Measurements from ENCODE around the gene TRERF1. TPM values are rescaled to one million over a fixed set of nuclear protein-coding genes. Genes with fewer than 3 reads are reported as not detected.

TRERF1 gene
- total RNA-seq, 1 experiment from 2014 or later = 22.3 TPM

DNA sequence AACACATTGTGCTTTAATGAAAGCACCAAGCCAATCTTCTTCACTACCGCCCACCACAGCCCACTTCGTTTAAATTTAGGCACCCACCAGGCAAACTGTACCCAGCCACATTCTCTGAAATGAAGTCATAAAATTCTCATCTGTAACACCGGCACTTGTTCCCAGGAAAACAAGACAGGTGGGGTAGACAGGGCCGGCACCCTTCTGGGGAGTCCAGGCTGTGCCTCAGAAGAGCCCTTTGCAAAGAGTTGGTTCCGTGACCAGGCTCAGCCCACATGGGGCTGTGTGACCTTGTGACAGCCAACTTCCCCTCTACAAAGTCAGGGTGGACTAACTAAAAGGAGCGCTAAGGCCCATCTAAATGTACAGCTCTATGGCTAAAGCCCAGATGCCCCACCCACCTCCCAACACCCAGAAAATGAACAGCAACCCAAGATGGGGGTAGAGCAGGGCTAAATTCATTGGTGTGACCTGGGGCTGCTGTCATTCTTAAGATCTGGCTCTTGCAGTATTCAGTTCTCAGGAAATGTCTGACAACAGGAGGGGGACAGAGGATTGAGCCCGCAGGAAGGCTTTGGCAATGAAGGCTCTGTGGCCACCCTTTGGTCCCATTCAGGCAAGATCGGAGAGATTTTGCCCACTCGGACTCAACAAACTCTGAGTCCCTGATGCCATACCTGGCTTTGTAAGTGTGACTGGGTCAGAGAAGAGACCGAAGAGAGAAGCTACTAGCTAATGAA is 56.7 kb downstream of the TRERF1 start (continued):
- TF ChIP-seq TP53 (CRISPR knock-in tag; IDR thresholded peaks at IDR 0.05) = no peak

DNA sequence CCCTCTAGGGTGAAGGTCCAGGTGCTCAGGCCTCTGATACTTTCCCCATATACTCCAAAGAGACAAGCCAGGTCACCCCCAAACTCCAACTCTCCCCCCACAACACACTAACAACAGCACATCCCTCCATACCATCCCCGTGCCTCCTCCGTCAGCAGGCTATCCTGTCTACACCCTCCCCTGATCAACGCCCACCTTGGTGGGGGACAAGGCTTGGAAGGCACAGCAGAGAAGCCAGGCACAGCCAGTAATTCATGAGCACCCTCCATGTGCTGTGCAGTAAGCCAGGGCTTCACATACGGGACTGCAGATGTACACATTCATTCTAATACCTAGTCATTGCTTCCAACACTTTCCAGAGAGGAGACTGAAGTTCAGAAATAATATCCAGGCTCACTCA is 57.6 kb downstream of the TRERF1 start:
- TF ChIP-seq, protein P1, sequence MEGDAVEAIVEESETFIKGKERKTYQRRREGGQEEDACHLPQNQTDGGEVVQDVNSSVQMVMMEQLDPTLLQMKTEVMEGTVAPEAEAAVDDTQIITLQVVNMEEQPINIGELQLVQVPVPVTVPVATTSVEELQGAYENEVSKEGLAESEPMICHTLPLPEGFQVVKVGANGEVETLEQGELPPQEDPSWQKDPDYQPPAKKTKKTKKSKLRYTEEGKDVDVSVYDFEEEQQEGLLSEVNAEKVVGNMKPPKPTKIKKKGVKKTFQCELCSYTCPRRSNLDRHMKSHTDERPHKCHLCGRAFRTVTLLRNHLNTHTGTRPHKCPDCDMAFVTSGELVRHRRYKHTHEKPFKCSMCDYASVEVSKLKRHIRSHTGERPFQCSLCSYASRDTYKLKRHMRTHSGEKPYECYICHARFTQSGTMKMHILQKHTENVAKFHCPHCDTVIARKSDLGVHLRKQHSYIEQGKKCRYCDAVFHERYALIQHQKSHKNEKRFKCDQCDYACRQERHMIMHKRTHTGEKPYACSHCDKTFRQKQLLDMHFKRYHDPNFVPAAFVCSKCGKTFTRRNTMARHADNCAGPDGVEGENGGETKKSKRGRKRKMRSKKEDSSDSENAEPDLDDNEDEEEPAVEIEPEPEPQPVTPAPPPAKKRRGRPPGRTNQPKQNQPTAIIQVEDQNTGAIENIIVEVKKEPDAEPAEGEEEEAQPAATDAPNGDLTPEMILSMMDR (IDR thresholded peaks at IDR 0.05) = no peak
- TF ChIP-seq, protein P2, sequence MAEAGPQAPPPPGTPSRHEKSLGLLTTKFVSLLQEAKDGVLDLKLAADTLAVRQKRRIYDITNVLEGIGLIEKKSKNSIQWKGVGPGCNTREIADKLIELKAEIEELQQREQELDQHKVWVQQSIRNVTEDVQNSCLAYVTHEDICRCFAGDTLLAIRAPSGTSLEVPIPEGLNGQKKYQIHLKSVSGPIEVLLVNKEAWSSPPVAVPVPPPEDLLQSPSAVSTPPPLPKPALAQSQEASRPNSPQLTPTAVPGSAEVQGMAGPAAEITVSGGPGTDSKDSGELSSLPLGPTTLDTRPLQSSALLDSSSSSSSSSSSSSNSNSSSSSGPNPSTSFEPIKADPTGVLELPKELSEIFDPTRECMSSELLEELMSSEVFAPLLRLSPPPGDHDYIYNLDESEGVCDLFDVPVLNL (CRISPR knock-in tag; IDR thresholded peaks at IDR 0.05; ENCODE audit: borderline replicate concordance, low read depth) = no peak
- TF ChIP-seq OVOL2 (CRISPR knock-in tag; IDR thresholded peaks at IDR 0.05; ENCODE audit: borderline replicate concordance) (no peak), ZNF416 (CRISPR knock-in tag; IDR thresholded peaks at IDR 0.05) (no peak), KAT7 (CRISPR knock-in tag; IDR thresholded peaks at IDR 0.05; ENCODE audit: borderline replicate concordance) (no peak), SMAD3 (CRISPR knock-in tag; IDR thresholded peaks at IDR 0.05; ENCODE audit: borderline replicate concordance) (no peak)
- TF ChIP-seq, protein P3, sequence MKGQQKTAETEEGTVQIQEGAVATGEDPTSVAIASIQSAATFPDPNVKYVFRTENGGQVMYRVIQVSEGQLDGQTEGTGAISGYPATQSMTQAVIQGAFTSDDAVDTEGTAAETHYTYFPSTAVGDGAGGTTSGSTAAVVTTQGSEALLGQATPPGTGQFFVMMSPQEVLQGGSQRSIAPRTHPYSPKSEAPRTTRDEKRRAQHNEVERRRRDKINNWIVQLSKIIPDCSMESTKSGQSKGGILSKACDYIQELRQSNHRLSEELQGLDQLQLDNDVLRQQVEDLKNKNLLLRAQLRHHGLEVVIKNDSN (CRISPR knock-in tag; IDR thresholded peaks at IDR 0.05) = no peak
- TF ChIP-seq, protein P4, sequence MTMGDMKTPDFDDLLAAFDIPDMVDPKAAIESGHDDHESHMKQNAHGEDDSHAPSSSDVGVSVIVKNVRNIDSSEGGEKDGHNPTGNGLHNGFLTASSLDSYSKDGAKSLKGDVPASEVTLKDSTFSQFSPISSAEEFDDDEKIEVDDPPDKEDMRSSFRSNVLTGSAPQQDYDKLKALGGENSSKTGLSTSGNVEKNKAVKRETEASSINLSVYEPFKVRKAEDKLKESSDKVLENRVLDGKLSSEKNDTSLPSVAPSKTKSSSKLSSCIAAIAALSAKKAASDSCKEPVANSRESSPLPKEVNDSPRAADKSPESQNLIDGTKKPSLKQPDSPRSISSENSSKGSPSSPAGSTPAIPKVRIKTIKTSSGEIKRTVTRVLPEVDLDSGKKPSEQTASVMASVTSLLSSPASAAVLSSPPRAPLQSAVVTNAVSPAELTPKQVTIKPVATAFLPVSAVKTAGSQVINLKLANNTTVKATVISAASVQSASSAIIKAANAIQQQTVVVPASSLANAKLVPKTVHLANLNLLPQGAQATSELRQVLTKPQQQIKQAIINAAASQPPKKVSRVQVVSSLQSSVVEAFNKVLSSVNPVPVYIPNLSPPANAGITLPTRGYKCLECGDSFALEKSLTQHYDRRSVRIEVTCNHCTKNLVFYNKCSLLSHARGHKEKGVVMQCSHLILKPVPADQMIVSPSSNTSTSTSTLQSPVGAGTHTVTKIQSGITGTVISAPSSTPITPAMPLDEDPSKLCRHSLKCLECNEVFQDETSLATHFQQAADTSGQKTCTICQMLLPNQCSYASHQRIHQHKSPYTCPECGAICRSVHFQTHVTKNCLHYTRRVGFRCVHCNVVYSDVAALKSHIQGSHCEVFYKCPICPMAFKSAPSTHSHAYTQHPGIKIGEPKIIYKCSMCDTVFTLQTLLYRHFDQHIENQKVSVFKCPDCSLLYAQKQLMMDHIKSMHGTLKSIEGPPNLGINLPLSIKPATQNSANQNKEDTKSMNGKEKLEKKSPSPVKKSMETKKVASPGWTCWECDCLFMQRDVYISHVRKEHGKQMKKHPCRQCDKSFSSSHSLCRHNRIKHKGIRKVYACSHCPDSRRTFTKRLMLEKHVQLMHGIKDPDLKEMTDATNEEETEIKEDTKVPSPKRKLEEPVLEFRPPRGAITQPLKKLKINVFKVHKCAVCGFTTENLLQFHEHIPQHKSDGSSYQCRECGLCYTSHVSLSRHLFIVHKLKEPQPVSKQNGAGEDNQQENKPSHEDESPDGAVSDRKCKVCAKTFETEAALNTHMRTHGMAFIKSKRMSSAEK (CRISPR knock-in tag; IDR thresholded peaks at IDR 0.05; ENCODE audit: borderline replicate concordance) = no peak
- POLR2A ChIA-PET = no interaction called here
- no peak overlapping the region for H3K4me3 Mint-ChIP-seq
- no peaks in the 10 kb centered on the region for H3K36me3 Mint-ChIP-seq
- no peaks in the 10 kb centered on the region for H3K9me3 Mint-ChIP-seq
- H3K4me1 Mint-ChIP-seq = peaks cover 74% of the 10 kb centered on the region
- ATAC-seq (no peak), DNase-seq (ENCODE audit: low spot score) (no peak)
- H3K27ac Mint-ChIP-seq = peak overlapping the region; percentile 19; the same call in 1 of the 2 replicates
- H3K27me3 Mint-ChIP-seq (ENCODE audit: low read depth) = no peaks in the 10 kb centered on the region
- CTCF ChIA-PET = no interaction called here

DNA sequence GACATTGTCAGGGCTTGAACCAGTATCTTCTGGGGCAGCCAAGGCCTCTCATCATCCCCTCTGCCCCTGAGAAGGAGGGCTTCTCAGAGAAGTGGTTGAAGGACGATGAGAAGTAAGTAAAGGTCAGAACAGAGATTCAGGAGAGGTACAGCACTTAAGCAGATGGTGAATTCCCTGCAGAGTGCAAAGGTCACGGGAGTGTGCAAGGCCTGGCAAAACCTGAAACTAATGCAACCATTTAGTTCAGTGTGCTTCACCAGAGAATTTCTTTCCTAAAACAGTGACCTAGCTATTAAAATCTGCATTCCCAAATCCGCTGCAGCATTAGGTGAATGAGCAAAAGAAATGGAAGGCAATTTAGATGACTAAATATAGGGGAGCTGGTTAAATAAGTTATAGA is 58.4 kb downstream of the TRERF1 start:
- Mint-ChIP-seq H3K27me3 (ENCODE audit: low read depth) (no peaks in the 10 kb centered on the region), H3K4me3 (no peak overlapping the region), H3K27ac (no peak overlapping the region), H3K36me3 (no peaks in the 10 kb centered on the region), H3K4me1 (peaks cover 74% of the 10 kb centered on the region), H3K9me3 (no peaks in the 10 kb centered on the region)
- DNase-seq (ENCODE audit: low spot score) = no peak
- CTCF ChIA-PET = interaction anchor here (1.0 kb wide), 1 partner anchor 154 kb away, joined by 7 read pairs; no protein-coding TSS in a partner anchor
- POLR2A ChIA-PET = no interaction called here
- no peak for TF ChIP-seq JUN (CRISPR knock-in tag; IDR thresholded peaks at IDR 0.05)
- ATAC-seq = no peak

DNA sequence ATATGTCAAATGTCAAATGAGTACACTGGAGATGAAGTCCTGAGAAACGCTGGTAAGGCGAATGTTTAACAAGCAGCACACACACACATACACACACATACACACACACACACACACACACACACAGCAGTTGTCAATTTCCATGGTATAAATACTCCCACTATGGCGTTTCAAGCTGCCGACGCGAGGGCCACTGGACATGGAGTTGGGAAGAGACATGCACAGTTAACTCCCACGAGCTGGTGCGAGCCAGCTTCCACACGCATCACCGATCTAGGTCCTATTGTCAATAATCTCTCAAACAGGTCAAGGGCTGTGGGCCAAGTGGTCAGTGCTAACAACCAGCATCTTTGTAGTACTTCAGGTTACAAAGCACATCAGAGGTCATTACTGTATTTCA is 58.9 kb downstream of the TRERF1 start:
- Mint-ChIP-seq H3K9me3 (no peaks in the 10 kb centered on the region), H3K36me3 (no peaks in the 10 kb centered on the region), H3K27ac (no peak overlapping the region), H3K4me1 (peaks cover 74% of the 10 kb centered on the region), H3K27me3 (ENCODE audit: low read depth) (no peaks in the 10 kb centered on the region), H3K4me3 (no peak overlapping the region)
- ChIA-PET CTCF (interaction anchor here (1.0 to 1.1 kb wide), 2 partner anchors 12 to 155 kb away, joined by 3 to 7 read pairs; no protein-coding TSS in a partner anchor), POLR2A (no interaction called here)
- DNase-seq (ENCODE audit: low spot score) = no peak
- no peak for ATAC-seq
- TF ChIP-seq, protein P5, sequence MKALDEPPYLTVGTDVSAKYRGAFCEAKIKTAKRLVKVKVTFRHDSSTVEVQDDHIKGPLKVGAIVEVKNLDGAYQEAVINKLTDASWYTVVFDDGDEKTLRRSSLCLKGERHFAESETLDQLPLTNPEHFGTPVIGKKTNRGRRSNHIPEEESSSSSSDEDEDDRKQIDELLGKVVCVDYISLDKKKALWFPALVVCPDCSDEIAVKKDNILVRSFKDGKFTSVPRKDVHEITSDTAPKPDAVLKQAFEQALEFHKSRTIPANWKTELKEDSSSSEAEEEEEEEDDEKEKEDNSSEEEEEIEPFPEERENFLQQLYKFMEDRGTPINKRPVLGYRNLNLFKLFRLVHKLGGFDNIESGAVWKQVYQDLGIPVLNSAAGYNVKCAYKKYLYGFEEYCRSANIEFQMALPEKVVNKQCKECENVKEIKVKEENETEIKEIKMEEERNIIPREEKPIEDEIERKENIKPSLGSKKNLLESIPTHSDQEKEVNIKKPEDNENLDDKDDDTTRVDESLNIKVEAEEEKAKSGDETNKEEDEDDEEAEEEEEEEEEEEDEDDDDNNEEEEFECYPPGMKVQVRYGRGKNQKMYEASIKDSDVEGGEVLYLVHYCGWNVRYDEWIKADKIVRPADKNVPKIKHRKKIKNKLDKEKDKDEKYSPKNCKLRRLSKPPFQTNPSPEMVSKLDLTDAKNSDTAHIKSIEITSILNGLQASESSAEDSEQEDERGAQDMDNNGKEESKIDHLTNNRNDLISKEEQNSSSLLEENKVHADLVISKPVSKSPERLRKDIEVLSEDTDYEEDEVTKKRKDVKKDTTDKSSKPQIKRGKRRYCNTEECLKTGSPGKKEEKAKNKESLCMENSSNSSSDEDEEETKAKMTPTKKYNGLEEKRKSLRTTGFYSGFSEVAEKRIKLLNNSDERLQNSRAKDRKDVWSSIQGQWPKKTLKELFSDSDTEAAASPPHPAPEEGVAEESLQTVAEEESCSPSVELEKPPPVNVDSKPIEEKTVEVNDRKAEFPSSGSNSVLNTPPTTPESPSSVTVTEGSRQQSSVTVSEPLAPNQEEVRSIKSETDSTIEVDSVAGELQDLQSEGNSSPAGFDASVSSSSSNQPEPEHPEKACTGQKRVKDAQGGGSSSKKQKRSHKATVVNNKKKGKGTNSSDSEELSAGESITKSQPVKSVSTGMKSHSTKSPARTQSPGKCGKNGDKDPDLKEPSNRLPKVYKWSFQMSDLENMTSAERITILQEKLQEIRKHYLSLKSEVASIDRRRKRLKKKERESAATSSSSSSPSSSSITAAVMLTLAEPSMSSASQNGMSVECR (CRISPR knock-in tag; IDR thresholded peaks at IDR 0.05; ENCODE audit: borderline replicate concordance) = no peak
- TF ChIP-seq CREM (CRISPR knock-in tag; IDR thresholded peaks at IDR 0.05) (no peak), SOX15 (CRISPR knock-in tag; IDR thresholded peaks at IDR 0.05) (no peak)
- TF ChIP-seq, protein P6, sequence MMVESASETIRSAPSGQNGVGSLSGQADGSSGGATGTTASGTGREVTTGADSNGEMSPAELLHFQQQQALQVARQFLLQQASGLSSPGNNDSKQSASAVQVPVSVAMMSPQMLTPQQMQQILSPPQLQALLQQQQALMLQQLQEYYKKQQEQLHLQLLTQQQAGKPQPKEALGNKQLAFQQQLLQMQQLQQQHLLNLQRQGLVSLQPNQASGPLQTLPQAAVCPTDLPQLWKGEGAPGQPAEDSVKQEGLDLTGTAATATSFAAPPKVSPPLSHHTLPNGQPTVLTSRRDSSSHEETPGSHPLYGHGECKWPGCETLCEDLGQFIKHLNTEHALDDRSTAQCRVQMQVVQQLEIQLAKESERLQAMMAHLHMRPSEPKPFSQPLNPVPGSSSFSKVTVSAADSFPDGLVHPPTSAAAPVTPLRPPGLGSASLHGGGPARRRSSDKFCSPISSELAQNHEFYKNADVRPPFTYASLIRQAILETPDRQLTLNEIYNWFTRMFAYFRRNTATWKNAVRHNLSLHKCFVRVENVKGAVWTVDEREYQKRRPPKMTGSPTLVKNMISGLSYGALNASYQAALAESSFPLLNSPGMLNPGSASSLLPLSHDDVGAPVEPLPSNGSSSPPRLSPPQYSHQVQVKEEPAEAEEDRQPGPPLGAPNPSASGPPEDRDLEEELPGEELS (CRISPR knock-in tag; IDR thresholded peaks at IDR 0.05) = no peak

All from WTC11 (cell line).